HEK293 (cell line): ENCODE data around the gene KLHL10.

ENCODE experiments used
- CTCF ChIA-PET: fragments of 350-600 bp; formaldehyde crosslinking; extraction: SDS; loops from one replicate; lab custom pipeline; 2021; ENCODE audit warnings: antibody characterized with exemption; lab: Yijun Ruan, JAX
- POLR2A ChIA-PET: fragments of 300-600 bp; formaldehyde crosslinking; extraction: SDS; loops from one replicate; lab custom pipeline; 2020; ENCODE audit warnings: antibody characterized with exemption, inconsistent platforms; lab: Yijun Ruan, JAX
- H3K27ac ChIP-seq: fragments of 200-500 bp; sonication (Bioruptor generic); 2 replicates; pipeline ENCODE4 v1.5.1; 2014; ENCODE audit warnings: low read depth, low read length, control low read depth, inconsistent platforms; ENCODE audit errors: extremely low read depth
- H3K36me3 ChIP-seq, 2 experiments: fragments of 200-500 bp in 1 of 2; sonication (Bioruptor generic) in 1 of 2; 1 replicate in 1 of 2; 2 replicates in 1 of 2; pipeline ENCODE4 v1.5.1; 2014 to 2017; ENCODE audit warnings: inconsistent platforms in 2 of 2, low read length in 2 of 2; ENCODE audit not compliant: control insufficient read depth in 2 of 2, insufficient read depth in 1 of 2
- H3K4me1 ChIP-seq: fragments of 200-500 bp; sonication (Bioruptor generic); 2 replicates; pipeline ENCODE4 v1.5.1; 2014; ENCODE audit warnings: mild to moderate bottlenecking, low read length, inconsistent platforms; ENCODE audit not compliant: control insufficient read depth, insufficient read depth
- H3K4me3 ChIP-seq: 2 replicates; pipeline ENCODE4 v1.5.1; 2011; ENCODE audit warnings: low read depth, mild to moderate bottlenecking, control low read depth, low read length, moderate library complexity
- H3K9me3 ChIP-seq: fragments of 200-500 bp; sonication (Bioruptor generic); 2 replicates; pipeline ENCODE4 v1.5.1; 2014; ENCODE audit warnings: low read depth, low read length, inconsistent platforms; ENCODE audit not compliant: control insufficient read depth, insufficient read depth
- BCL6B ChIP-seq: fragments of 450-650 bp; formaldehyde crosslinking; IDR thresholded peaks from 2 replicates; pipeline ENCODE4 v1.5.1; 2017; ENCODE audit warnings: missing biosample characterization, missing genetic modification characterization
- GLIS1 ChIP-seq: fragments of 450-650 bp; formaldehyde crosslinking; IDR thresholded peaks from 2 replicates; pipeline ENCODE4 v1.5.1; 2016; ENCODE audit warnings: missing biosample characterization, missing genetic modification characterization
- GLIS2 ChIP-seq: fragments of 450-650 bp; formaldehyde crosslinking; IDR thresholded peaks from 2 replicates; pipeline ENCODE4 v1.5.1; 2016; ENCODE audit warnings: missing biosample characterization, missing genetic modification characterization
- HIC1 ChIP-seq: fragments of 450-650 bp; formaldehyde crosslinking; IDR thresholded peaks from 2 replicates; pipeline ENCODE4 v1.5.1; 2016; ENCODE audit warnings: missing biosample characterization, missing genetic modification characterization
- SP2 ChIP-seq: fragments of 450-650 bp; formaldehyde crosslinking; IDR thresholded peaks from 2 replicates; pipeline ENCODE4 v1.5.1; 2016; ENCODE audit warnings: missing biosample characterization, missing genetic modification characterization
- YY2 ChIP-seq: fragments of 450-650 bp; formaldehyde crosslinking; IDR thresholded peaks from 2 replicates; pipeline ENCODE4 v1.5.1; 2016; ENCODE audit warnings: missing biosample characterization, missing genetic modification characterization
- ZBTB17 ChIP-seq: fragments of 450-650 bp; formaldehyde crosslinking; IDR thresholded peaks from 2 replicates; pipeline ENCODE4 v1.5.1; 2016; ENCODE audit warnings: missing biosample characterization, missing genetic modification characterization
- ZNF175 ChIP-seq: fragments of 450-650 bp; formaldehyde crosslinking; IDR thresholded peaks from 2 replicates; pipeline ENCODE4 v1.5.1; 2016; ENCODE audit warnings: missing biosample characterization, missing genetic modification characterization
- ZNF530 ChIP-seq: fragments of 450-650 bp; formaldehyde crosslinking; IDR thresholded peaks from 2 replicates; pipeline ENCODE4 v1.5.1; 2016; ENCODE audit warnings: low read depth, missing biosample characterization, missing genetic modification characterization
- ZNF600 ChIP-seq: fragments of 450-650 bp; formaldehyde crosslinking; IDR thresholded peaks from 2 replicates; pipeline ENCODE4 v1.5.1; 2016; ENCODE audit warnings: missing biosample characterization, missing genetic modification characterization
- ZNF776 ChIP-seq: fragments of 450-650 bp; formaldehyde crosslinking; IDR thresholded peaks from 2 replicates; pipeline ENCODE4 v1.5.0; 2017; ENCODE audit warnings: missing biosample characterization, missing genetic modification characterization, borderline replicate concordance
- ZSCAN23 ChIP-seq: fragments of 450-650 bp; formaldehyde crosslinking; IDR thresholded peaks from 2 replicates; pipeline ENCODE4 v1.5.1; 2016; ENCODE audit warnings: missing biosample characterization, missing genetic modification characterization
- ZSCAN5A ChIP-seq: fragments of 450-650 bp; formaldehyde crosslinking; IDR thresholded peaks from 2 replicates; pipeline ENCODE4 v1.5.1; 2016; ENCODE audit warnings: missing biosample characterization, missing genetic modification characterization
- TF ChIP-seq, protein P1 (sequence below): fragments of 450-650 bp; formaldehyde crosslinking; conservative IDR thresholded peaks from 2 replicates; pipeline ENCODE4 v1.5.1; 2016; ENCODE audit warnings: low read depth, missing biosample characterization, missing genetic modification characterization
- TF ChIP-seq, protein P2 (sequence below): fragments of 450-650 bp; formaldehyde crosslinking; IDR thresholded peaks from 2 replicates; pipeline ENCODE4 v1.5.1; 2016; ENCODE audit warnings: missing biosample characterization, missing genetic modification characterization
- TF ChIP-seq, protein P3 (sequence below): fragments of 450-650 bp; formaldehyde crosslinking; IDR thresholded peaks from 2 replicates; pipeline ENCODE4 v1.5.1; 2016; ENCODE audit warnings: missing biosample characterization, missing genetic modification characterization, low read depth
- TF ChIP-seq, protein P4 (sequence below): fragments of 450-650 bp; formaldehyde crosslinking; IDR thresholded peaks from 2 replicates; pipeline ENCODE4 v1.5.1; 2016; ENCODE audit warnings: missing biosample characterization, missing genetic modification characterization, low read depth

The KLHL10 gene

DNA sequence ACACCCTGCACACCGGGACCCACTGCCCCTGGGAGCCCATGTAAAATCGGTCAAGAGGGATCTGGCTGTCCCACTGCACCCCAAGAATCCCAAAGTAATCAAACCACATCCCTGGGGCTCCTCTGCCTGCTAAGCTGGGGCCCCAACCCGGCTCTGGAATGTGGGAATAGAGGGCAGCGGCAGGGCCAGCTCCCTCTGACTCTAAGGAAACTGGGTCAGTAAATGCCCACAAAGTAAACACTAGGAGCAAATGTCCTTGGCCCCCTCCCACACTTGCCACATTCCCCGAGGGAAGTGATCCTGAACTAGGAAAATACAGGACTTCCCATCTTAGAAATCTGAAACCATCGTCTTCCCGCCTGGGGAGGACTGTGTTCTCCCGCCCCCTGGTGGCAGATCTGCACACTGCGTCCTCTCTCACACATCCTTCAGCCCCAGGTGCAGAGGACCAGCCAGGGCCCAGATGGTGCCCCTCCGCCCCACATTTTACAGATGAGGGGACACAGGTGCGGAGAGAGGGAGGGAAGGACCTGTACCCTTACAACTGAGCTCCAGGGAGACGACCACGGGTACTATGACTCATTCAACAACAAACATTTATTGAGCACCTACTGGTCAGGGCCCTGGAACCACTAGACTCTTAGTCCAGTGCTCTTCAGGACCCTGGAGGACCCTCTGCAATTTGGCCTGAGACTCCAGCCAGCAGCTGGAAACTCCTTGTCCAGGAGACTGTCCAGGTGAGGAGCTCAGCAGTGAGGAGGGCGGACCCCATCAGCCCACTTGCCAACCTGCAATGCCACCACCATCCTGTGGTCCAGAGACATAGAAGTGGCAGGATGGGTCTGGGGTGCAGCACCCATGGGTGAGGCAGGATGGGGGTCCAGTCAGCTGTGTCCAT, 36.0 kb upstream of the KLHL10 start (continued):
- no peak for TF ChIP-seq ZNF776 (tag by site-specific recombination)
- TF ChIP-seq ZSCAN23 (tag by site-specific recombination) = no peak
- no peak for TF ChIP-seq ZNF530 (tag by site-specific recombination)
- TF ChIP-seq YY2 (tag by site-specific recombination) = 0 out of 2 replicates have a peak, but pooled peaks have one; percentile 22
- TF ChIP-seq ZBTB17 (tag by site-specific recombination) = peak; percentile 68
- TF ChIP-seq, protein P1, sequence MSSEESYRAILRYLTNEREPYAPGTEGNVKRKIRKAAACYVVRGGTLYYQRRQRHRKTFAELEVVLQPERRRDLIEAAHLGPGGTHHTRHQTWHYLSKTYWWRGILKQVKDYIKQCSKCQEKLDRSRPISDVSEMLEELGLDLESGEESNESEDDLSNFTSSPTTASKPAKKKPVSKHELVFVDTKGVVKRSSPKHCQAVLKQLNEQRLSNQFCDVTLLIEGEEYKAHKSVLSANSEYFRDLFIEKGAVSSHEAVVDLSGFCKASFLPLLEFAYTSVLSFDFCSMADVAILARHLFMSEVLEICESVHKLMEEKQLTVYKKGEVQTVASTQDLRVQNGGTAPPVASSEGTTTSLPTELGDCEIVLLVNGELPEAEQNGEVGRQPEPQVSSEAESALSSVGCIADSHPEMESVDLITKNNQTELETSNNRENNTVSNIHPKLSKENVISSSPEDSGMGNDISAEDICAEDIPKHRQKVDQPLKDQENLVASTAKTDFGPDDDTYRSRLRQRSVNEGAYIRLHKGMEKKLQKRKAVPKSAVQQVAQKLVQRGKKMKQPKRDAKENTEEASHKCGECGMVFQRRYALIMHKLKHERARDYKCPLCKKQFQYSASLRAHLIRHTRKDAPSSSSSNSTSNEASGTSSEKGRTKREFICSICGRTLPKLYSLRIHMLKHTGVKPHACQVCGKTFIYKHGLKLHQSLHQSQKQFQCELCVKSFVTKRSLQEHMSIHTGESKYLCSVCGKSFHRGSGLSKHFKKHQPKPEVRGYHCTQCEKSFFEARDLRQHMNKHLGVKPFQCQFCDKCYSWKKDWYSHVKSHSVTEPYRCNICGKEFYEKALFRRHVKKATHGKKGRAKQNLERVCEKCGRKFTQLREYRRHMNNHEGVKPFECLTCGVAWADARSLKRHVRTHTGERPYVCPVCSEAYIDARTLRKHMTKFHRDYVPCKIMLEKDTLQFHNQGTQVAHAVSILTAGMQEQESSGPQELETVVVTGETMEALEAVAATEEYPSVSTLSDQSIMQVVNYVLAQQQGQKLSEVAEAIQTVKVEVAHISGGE (tag by site-specific recombination) = no peak
- TF ChIP-seq ZSCAN5A (tag by site-specific recombination) = no peak
- TF ChIP-seq ZNF175 (tag by site-specific recombination) = no peak
- TF ChIP-seq, protein P2, sequence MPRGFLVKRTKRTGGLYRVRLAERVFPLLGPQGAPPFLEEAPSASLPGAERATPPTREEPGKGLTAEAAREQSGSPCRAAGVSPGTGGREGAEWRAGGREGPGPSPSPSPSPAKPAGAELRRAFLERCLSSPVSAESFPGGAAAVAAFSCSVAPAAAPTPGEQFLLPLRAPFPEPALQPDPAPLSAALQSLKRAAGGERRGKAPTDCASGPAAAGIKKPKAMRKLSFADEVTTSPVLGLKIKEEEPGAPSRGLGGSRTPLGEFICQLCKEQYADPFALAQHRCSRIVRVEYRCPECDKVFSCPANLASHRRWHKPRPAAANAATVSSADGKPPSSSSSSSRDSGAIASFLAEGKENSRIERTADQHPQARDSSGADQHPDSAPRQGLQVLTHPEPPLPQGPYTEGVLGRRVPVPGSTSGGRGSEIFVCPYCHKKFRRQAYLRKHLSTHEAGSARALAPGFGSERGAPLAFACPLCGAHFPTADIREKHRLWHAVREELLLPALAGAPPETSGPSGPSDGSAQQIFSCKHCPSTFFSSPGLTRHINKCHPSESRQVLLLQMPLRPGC (tag by site-specific recombination) = peak; percentile 77
- TF ChIP-seq, protein P3, sequence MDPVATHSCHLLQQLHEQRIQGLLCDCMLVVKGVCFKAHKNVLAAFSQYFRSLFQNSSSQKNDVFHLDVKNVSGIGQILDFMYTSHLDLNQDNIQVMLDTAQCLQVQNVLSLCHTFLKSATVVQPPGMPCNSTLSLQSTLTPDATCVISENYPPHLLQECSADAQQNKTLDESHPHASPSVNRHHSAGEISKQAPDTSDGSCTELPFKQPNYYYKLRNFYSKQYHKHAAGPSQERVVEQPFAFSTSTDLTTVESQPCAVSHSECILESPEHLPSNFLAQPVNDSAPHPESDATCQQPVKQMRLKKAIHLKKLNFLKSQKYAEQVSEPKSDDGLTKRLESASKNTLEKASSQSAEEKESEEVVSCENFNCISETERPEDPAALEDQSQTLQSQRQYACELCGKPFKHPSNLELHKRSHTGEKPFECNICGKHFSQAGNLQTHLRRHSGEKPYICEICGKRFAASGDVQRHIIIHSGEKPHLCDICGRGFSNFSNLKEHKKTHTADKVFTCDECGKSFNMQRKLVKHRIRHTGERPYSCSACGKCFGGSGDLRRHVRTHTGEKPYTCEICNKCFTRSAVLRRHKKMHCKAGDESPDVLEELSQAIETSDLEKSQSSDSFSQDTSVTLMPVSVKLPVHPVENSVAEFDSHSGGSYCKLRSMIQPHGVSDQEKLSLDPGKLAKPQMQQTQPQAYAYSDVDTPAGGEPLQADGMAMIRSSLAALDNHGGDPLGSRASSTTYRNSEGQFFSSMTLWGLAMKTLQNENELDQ (tag by site-specific recombination) = no peak

GRCh38 chr17:41803049-41804020, 34.3 kb upstream of the KLHL10 start:
- Histone ChIP-seq H3K4me3 (no peak overlapping the region), H3K36me3 (peaks cover 18 to 43% of the 10 kb centered on the region in 2 experiments; a peak in 2 of 3 replicates), H3K9me3 (no peaks in the 10 kb centered on the region), H3K27ac (no peak overlapping the region), H3K4me1 (peaks cover 6% of the 10 kb centered on the region)
- CTCF ChIA-PET = interaction anchor here (0.5 to 10.6 kb wide), 8 partner anchors 8 to 1963 kb away, joined by 3 to 108 read pairs (median 6); partner anchors contain the start of genes FKBP10, HAP1, JUP and P3H4
- POLR2A ChIA-PET = interaction anchor here (0.6 to 6.4 kb wide), 5 partner anchors 9 to 745 kb away, joined by 4 to 105 read pairs (median 7); partner anchors contain the start of genes FKBP10, JUP and P3H4
- TF ChIP-seq, protein P4, sequence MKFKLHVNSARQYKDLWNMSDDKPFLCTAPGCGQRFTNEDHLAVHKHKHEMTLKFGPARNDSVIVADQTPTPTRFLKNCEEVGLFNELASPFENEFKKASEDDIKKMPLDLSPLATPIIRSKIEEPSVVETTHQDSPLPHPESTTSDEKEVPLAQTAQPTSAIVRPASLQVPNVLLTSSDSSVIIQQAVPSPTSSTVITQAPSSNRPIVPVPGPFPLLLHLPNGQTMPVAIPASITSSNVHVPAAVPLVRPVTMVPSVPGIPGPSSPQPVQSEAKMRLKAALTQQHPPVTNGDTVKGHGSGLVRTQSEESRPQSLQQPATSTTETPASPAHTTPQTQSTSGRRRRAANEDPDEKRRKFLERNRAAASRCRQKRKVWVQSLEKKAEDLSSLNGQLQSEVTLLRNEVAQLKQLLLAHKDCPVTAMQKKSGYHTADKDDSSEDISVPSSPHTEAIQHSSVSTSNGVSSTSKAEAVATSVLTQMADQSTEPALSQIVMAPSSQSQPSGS (tag by site-specific recombination) = no peak
- TF ChIP-seq SP2 = peak; percentile 51
- peak; percentile 51; the same call in 1 of the 2 replicates for TF ChIP-seq ZNF600 (tag by site-specific recombination)
- TF ChIP-seq BCL6B (tag by site-specific recombination) = no peak
- TF ChIP-seq GLIS2 = peak; percentile 44
- TF ChIP-seq GLIS1 (tag by site-specific recombination) = peak; percentile 90
- TF ChIP-seq HIC1 (tag by site-specific recombination) = 0 out of 2 replicates have a peak, but pooled peaks have one; percentile 53
